ENCODE results near the gene FGF7. TPM values are rescaled to one million over a fixed set of nuclear protein-coding genes. Genes with fewer than 3 reads are reported as not detected.

FGF7 gene
- total RNA-seq, 2 experiments from 2014 or later: not detected

DNA sequence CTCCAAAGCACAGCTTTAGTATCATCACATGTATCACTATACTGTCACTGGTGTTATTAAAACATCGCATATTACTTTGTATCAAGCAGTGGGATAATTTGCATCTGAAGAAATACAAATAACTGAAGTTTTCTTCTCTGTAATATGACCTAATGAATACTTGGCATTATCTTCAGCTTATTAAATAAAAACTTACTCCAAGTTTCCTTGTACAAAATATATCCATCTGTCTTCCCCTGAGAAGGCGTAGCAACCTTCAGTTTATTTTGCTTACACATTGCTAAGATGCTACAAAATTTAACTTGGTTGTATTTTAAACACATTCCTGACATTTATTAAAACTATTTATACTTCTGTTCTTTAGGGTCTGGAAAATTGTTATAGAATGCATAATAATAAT lies 13.7 kb downstream of the FGF7 start:
- H3K36me3 Mint-ChIP-seq (ENCODE audit: low read depth): no peaks in the 10 kb centered on the region
- DNase-seq: no peak
- ChIA-PET POLR2A (no interaction called here), CTCF (interaction anchor here (0.9 kb wide), 1 partner anchor 14 kb away, joined by 3 read pairs; no protein-coding TSS in a partner anchor)
- ATAC-seq: no peak
- intact Hi-C loops (cut with micrococcal nuclease): no loop called here
- H3K27me3 Mint-ChIP-seq: no peaks in the 10 kb centered on the region
- H3K4me3 Mint-ChIP-seq: no peak overlapping the region
- H3K27ac Mint-ChIP-seq: no peak overlapping the region
- no peaks in the 10 kb centered on the region for H3K9me3 Mint-ChIP-seq
- peaks cover 2% of the 10 kb centered on the region for H3K4me1 Mint-ChIP-seq (ENCODE audit: low read depth)
- TF ChIP-seq, protein P1, sequence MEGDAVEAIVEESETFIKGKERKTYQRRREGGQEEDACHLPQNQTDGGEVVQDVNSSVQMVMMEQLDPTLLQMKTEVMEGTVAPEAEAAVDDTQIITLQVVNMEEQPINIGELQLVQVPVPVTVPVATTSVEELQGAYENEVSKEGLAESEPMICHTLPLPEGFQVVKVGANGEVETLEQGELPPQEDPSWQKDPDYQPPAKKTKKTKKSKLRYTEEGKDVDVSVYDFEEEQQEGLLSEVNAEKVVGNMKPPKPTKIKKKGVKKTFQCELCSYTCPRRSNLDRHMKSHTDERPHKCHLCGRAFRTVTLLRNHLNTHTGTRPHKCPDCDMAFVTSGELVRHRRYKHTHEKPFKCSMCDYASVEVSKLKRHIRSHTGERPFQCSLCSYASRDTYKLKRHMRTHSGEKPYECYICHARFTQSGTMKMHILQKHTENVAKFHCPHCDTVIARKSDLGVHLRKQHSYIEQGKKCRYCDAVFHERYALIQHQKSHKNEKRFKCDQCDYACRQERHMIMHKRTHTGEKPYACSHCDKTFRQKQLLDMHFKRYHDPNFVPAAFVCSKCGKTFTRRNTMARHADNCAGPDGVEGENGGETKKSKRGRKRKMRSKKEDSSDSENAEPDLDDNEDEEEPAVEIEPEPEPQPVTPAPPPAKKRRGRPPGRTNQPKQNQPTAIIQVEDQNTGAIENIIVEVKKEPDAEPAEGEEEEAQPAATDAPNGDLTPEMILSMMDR (IDR thresholded peaks at IDR 0.05): no peak

DNA sequence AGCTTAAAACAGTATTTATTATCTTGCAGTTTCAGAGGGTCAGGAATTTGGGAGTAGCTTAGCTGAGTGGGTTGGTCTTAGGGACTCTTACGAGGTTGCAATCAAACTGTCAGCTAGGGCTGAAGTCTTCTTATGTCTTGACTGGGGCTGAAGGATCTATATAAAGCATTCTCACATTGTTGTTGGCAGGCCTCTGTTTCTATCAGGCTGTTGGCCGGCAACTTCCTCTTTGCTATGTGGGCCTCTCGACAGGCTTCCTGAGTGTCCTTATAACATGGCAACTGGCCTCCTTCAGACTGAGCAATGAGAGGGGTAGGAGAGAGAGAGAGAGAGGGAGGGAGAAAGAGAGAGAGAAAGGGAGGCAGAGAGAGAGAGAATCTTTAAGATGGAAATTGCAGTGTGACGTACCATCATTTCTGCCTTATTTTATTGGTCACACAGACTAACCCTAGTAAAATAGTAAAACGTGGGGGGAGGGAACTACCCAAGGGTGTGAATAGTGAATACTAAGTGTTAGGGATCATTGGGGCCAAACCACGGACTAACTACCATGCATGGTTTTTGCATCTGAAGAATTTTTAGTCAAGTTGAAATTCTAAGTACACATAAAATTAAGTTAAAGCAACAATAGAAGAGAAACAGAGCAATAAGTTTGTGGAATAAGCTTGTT lies 16.1 kb downstream of the FGF7 start:
- TF ChIP-seq, protein P1 (IDR thresholded peaks at IDR 0.05): no peak
- Mint-ChIP-seq H3K9me3 (no peaks in the 10 kb centered on the region), H3K4me3 (no peak overlapping the region), H3K27me3 (no peaks in the 10 kb centered on the region), H3K36me3 (ENCODE audit: low read depth) (no peaks in the 10 kb centered on the region), H3K4me1 (ENCODE audit: low read depth) (peaks cover 2% of the 10 kb centered on the region), H3K27ac (no peak overlapping the region)
- POLR2A ChIA-PET: interaction anchor here (0.6 kb wide), 1 partner anchor 583 kb away, joined by 3 read pairs; no protein-coding TSS in a partner anchor
- intact Hi-C loops (cut with micrococcal nuclease): no loop called here
- CTCF ChIA-PET: interaction anchor here (1.8 kb wide), 1 partner anchor 16 kb away, joined by 4 read pairs; the partner anchor contains the start of gene FGF7
- ATAC-seq (no peak), DNase-seq (no peak)

DNA sequence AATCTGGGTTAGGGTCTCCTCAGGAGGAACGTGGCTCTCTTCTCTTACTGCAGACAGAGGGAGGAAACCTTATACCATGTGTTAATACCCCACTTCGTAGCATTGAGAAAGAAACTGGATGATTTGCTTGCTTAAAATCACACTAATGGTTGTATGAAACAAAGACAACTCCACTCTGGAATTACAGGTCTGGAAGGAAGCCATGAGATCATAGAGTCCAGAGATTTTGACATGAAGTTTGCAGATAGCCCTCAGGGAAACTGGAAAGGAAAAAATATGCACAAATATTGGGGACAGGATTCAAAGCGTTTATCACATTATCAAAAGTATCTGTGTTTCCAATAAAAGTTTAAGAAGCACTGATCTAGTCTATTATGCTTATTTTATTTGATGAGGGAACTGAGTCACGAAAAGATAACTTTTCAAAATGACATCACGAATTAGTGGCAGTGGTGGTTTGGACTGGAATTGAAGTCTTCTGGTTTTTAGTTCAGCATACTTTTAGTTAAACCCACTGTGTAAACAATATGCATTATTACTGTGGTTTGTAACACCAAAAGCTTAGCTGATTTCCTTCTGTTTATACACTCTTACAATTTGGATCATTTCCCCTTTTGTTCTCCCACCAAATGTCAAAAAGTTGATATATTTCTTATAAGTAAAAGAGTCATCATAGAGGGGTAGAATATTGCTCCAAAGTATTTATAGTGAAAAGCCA lies 16.8 kb downstream of the FGF7 start:
- Mint-ChIP-seq H3K27me3 (no peaks in the 10 kb centered on the region), H3K9me3 (no peaks in the 10 kb centered on the region), H3K27ac (no peak overlapping the region), H3K4me3 (no peak overlapping the region), H3K36me3 (ENCODE audit: low read depth) (no peaks in the 10 kb centered on the region), H3K4me1 (ENCODE audit: low read depth) (peaks cover 2% of the 10 kb centered on the region)
- intact Hi-C loops (cut with micrococcal nuclease): no loop called here
- TF ChIP-seq, protein P1 (IDR thresholded peaks at IDR 0.05): no peak
- ATAC-seq (no peak), DNase-seq (no peak)
- ChIA-PET CTCF (interaction anchor here (1.8 kb wide), 1 partner anchor 17 kb away, joined by 4 read pairs; the partner anchor contains the start of gene FGF7), POLR2A (no interaction called here)

DNA sequence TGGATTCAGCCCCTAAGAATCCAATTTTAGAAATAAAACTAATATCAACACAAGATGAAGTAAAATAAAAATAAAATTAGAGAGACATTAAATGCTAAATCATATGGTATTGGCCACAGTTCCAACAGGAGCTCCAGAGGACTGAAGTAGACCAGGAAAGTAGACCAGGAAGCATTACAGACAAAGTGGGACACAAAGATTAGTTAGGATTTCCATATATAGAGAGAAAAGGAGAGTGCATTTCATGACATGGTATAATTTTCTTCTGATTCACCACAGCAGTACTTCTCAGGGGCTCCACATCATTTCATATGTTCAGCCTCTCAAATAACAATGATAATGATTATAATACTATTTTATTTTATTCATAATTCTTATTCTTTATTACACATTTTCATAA lies 18.3 kb downstream of the FGF7 start:
- POLR2A ChIA-PET: no interaction called here
- Mint-ChIP-seq H3K4me1 (ENCODE audit: low read depth) (peaks cover 2% of the 10 kb centered on the region), H3K27ac (no peak overlapping the region), H3K4me3 (no peak overlapping the region), H3K27me3 (no peaks in the 10 kb centered on the region), H3K9me3 (no peaks in the 10 kb centered on the region), H3K36me3 (ENCODE audit: low read depth) (no peaks in the 10 kb centered on the region)
- CTCF ChIA-PET: no interaction called here
- DNase-seq: no peak
- TF ChIP-seq, protein P1 (IDR thresholded peaks at IDR 0.05): no peak
- intact Hi-C loops (cut with micrococcal nuclease): no loop called here
- no peak for ATAC-seq

DNA sequence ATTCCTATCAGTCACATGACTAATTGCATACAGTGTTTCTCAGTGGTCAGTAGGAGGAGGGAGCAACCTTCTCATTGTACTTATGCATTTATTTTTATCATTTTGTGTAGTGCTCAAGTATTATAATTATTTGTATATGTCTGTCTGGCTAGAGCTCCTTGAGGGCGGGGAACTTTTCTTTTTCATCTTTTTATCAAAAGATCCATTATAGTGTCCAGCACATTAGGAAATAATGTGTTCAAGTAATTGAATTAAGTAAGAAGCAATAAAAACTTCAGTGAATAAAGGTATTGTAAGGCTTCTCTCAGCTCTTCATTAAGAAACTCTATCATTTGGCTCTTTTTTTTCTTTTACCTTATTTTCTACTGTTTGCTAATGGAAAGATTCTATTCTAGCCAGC lies 18.8 kb downstream of the FGF7 start:
- Mint-ChIP-seq H3K27me3 (no peaks in the 10 kb centered on the region), H3K27ac (no peak overlapping the region), H3K4me1 (ENCODE audit: low read depth) (peaks cover 2% of the 10 kb centered on the region), H3K4me3 (no peak overlapping the region), H3K36me3 (ENCODE audit: low read depth) (no peaks in the 10 kb centered on the region), H3K9me3 (no peaks in the 10 kb centered on the region)
- intact Hi-C loops (cut with micrococcal nuclease): no loop called here
- no peak for DNase-seq
- TF ChIP-seq, protein P1 (IDR thresholded peaks at IDR 0.05): no peak
- ATAC-seq: no peak
- CTCF ChIA-PET: no interaction called here
- POLR2A ChIA-PET: no interaction called here

Measured in activated CD8-positive, alpha-beta T cell treated with anti-CD3 and anti-CD28 coated beads for 36 hours (primary cell).